ENCODE data around the gene PLEKHB1.

DNA sequence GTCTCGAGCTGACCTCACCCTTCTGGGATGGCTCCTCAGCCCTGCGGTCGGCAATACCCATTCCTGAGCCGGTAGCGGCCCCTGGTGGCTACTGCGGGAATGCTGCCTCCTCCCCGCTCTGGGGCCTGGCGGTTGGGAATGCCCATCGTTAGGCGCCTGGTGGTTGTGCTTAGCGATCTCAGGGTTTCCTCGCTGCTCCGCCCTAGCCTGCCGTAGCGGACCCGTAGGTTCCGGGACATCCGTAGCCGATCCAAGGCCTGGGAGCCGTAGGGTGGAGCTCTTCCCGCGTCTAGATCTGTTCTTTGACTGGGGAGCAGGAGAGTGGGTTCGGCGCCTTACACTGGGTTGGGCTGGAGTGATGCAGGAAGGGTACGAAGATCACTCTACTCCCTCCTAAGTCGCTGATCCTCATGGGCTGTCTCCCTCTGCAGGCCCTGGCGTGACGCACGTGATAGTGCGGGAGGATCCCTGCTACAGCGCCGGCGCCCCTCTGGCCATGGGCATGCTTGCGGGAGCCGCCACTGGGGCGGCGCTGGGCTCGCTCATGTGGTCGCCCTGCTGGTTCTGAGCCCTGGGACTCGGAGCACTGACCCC, 14.8 kb downstream of the PLEKHB1 start:
- TF ChIP-seq POLR2AphosphoS5 (IDR thresholded peaks at IDR 0.05): peak in 2 of 3 donors; percentile 29 to 70
- peak in 5 of 7 experiments; percentile 93 to 98 (median 97) for TF ChIP-seq CTCF (IDR thresholded peaks at IDR 0.05)
- TF ChIP-seq POLR2A (IDR thresholded peaks at IDR 0.05): no peak
